HG03064 (cell line): ENCODE measurements around the gene STATH.
"Not testable (repeated sequence)": the region's sequence is repeated elsewhere in the genome, so short reads cannot be mapped to it uniquely, and the experiment has no call there.

Experiments used
- ATAC-seq: cut with Tn5 transposase; IDR thresholded peaks from one replicate; pipeline ENCODE4 v1.9.1; 2021; ENCODE audit warnings: low read depth; ENCODE audit not compliant: unreplicated experiment

STATH gene, protein sequence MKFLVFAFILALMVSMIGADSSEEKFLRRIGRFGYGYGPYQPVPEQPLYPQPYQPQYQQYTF

DNA sequence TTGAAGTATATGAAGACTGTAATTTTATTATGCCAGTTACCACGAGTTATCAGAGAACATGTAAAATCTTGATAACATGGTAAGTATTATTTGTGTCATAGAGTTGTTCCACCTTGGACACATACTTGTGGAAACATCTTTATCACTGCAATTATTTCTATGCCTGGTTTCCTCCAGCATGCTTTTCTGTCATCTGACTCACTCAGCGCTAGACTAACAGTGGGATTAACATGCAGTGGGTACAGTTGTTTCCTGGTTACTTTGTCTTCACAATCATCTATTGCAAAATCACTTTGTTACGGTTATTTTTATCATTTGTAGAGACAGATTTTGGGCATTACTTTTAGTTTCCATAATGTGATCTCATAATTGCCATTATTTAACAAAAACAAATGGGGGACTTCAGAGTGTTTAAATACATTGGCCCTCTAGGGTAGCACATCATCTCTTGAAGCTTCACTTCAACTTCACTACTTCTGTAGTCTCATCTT lies at the start of gene STATH:
Gene STATH, plus strand, starts transcription at position 441 of the 491 bp plus-strand sequence. CDS start 2,472 bp downstream, outside the sequence.
- no peak for ATAC-seq

DNA sequence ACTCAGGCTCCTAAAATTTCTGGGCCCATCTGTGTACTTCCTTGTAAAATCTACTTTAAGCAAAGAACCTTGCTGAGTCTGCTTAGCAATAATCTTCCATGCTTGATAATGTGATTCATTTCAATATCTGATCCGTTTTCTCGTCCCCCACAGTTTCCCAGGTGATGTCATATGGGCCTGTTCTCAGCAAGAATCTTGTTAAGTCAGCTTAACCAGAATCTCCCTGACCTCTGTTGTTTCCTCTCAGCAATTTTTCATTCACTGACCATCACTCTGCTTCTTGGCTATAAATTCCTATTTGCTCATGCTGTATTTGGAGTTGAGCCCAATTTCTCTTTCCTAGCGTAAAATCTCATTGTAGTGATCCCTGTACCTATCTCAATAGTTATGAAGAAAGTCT lies 44.2 kb upstream of the STATH start:
- no peak for ATAC-seq

DNA sequence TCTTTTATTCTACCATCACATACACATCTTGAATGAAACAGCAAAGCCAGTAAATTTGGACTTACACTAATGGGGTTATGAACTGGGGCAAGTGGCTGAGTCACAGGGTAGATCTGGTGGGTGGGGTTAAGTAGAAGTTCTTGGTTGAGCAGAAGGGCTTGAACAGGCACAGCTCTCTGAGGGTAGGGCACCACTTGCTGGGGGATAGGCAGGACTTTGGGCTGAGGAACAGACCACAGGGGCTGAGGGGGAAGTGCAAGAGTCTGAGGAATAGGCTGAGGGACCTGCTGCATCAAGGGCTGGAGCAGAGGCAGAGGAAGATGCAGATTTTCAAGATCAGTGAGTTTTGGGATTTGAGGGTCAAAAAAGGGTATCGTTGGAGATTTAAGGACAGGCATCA lies 38.6 kb upstream of the STATH start:
- no peak for ATAC-seq

DNA sequence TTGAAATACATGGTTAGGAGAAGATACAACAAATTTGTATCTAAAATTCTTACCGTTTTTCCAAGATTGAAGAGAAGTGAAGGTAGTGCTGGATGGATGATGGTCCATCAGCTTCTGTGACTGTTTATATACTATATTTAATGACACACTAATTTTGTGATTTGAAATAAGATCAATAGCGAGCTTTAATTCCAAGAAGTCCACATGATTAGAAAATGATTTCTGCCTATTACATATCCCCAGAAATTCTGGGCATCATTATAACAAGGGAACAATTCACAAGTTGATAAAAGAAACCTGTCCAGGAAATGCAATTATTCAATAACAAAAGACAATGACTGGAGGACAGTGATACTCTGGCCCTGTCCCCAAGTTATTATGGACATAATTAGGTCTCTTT lies 30.1 kb upstream of the STATH start, which contains the start of gene CSN2:
Gene CSN2, minus strand, starts transcription at position 101 of the 400 bp plus-strand sequence. CDS start 4,733 bp downstream, outside the sequence.
- no peak for ATAC-seq

DNA sequence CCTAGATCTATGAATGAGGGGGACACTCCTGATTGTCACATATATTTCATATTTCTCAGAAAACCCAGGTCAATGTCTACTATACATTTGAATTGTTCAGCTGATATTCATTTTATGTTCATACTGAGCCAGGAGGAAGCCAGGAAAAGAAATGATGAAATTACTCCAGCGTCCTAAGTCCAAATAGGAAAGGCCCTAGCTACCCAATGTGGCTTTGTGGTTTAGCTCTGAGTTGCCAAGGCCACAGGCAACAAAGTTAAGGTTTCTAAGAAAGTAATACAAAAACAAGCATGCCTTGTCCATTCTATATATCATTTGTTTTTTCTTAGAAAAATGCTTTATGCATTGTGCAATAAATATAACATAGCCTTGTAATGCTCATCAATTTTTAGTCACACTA lies 25.7 kb upstream of the STATH start:
- no peak for ATAC-seq

DNA sequence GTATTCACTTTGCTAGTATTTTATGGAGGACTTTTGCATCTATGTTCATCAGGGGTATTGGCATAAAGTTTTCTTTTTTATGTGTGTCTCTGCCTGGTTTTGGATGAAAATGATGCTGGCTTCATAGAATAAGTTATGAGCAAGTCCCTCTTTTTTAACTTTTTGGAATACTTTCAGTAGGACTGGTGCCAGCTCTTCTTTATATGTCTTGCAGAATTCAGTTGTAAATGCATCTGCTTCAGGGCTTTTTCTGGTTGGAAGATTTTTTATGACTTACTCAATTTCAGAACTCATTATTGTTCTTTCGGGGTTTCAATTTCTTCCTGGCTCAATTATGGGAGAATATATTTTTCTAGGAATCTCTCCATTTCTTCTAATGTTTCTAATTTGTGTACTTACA lies 21.1 kb upstream of the STATH start:
- ATAC-seq: no peak

DNA sequence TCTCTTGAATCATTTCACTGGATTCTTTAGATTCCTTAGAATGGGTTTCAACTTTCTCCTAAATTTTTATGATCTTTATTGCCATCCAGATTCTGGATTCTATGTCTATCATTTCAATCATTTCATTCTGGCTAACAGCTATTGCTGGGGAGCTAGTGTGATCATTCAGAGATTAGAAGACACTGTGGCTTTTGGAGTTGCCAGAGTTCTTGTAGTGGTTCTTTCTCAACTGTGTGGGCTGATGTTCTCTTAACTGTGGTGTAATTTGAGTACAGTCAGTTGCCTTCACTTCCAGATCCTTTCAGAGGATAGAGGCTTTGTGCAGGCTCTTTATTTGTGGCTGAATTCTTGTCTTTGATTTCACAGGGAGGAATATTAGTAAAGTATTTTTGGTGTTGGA lies 18.2 kb upstream of the STATH start:
- ATAC-seq: no peak

DNA sequence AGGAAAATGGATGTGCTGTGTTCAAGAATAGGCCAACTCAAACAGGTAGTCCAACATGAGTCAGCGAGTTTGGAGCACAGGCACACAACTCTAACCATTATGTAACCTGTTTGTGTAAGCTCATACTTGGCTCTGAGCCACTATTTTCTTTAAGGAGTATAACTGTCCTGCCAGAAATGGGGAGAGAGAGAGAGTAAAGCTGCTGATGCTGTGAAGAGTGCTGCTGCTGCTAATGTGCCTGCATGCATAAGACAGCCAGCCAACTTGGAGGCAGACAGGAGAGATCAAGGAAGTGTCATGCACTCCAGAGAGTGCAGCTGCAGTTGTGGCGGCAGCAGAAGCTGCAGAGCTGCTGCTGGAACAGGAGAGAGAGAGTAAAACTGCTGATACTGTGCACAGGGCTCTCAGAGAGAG lies 11.7 kb upstream of the STATH start:
- no peak for ATAC-seq

DNA sequence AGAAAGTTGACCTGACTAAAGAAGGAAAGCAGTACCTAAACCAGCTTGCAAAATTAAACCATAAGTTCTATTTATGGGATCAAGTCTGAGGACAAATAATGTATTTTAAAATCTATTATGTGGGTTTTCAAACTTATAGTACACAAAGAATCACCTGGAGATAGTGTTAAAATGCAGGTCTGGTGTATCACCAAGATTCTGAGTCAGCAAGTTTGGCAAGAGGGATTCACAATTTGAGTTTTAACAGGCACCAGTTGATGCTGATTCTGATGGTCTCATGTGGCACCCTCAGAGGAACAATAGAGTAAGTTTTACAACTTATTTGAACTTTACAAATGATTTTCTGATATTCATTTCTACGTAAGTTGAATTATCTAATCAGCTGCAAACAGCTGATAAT lies 9.1 kb upstream of the STATH start:
- ATAC-seq: no peak

DNA sequence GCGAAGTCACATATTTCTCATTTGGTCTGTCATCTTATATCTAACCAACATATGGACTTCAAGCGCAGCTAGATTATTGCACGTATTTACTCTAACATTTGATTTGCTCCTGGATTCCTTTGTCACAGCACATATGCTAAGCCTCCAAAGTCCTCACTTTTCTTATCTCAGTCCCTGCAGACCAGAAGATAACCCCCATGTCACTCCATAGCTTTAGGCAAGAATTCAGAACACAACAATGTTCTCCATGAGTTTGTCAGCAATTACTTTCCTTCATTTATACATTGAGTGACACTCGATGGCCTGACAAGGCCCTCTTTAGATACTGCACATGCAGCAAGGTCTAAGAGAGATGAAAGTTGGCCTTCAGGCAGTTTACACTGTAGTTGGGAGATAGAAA lies 4.8 kb upstream of the STATH start:
- ATAC-seq: no peak

DNA sequence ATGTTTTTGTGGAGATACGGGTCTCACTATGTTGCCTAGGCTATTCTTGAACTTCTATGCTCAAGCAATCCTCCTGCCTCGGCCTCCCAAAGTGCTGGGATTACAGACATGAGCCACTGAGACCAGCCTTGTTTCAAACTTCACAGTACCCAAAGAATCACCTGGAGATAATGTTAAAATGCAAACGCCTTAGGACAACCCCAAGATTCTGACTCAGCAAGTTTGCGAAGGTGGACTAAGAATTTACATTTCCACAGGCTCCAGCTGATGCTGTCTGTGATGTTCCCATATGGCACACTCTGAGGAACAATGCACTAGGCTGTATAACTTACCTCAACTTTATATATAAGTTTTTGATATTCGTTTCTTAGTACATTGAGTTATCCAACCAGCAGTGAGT lies 984 bp upstream of the STATH start:
- ATAC-seq: no peak

DNA sequence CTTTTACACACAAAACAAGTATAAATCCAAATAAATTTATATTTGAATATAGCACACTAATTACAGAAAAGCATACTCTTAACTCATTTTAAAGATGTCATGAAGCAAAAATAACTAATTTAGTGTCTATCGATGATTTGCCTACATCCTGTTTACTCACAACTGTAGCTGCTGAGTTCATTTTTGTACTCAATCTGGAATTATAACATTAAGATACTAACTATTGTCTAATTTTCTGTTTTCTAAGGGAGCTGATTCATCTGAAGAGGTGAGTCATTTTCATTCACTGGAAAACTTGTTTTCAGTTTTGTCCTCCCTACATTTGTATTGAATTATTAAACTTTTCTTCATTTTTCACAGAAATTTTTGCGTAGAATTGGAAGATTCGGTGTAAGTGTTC lies 3.7 kb downstream of the STATH start:
- no peak for ATAC-seq

DNA sequence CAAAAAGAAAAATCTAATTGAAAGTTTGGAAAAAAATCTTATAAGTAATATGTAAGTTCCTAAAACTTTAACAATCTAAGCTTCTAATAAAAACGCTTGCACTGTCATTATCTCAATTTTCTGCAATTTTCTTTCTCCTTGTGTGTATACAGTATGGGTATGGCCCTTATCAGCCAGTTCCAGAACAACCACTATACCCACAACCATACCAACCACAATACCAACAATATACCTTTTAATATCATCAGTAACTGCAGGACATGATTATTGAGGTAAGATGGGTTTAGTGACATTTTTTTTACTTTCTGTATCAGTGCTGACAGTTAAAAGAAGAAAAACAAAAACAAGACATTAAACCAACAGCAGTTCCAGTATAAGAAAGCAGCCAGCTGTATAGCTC lies 4.9 kb downstream of the STATH start:
- no peak for ATAC-seq

DNA sequence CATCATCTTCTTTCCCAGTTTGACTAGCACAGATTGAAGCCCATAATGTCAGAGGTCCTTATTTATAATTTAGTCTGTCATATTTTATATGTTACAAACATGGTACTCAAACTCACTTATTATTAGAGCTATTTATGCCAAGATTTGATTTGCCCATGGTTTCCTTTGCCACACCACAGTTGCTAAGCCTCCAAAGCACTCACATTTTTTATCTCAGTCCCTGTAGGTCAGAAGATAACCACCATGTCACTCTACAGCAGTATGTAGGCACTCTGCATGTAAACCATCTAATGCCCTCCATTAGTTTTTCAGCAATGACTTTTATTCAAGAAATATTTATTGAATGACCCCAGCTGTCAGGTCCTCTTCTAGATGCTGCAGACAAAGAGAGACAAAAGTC lies 6.7 kb downstream of the STATH start:
- ATAC-seq: no peak

DNA sequence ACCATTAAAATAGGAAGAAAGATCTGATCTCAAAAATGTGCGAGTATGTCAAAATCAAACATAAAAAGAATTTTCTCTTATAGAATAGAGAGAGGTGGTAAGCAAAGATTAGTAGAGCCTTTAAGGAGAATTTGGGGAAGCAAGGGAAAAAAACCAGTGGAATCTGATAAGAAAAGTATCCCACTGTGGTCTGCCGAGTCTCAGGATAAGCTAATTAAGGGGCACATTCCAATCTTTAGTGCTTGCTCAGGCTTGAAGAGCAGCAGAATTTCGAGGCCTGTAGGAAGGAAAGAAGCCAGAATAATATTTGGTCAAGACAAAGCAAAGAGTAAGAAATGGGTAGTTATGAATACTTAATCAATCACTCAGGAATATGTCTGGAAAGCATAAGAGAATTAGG lies 13.0 kb downstream of the STATH start:
- no peak for ATAC-seq

DNA sequence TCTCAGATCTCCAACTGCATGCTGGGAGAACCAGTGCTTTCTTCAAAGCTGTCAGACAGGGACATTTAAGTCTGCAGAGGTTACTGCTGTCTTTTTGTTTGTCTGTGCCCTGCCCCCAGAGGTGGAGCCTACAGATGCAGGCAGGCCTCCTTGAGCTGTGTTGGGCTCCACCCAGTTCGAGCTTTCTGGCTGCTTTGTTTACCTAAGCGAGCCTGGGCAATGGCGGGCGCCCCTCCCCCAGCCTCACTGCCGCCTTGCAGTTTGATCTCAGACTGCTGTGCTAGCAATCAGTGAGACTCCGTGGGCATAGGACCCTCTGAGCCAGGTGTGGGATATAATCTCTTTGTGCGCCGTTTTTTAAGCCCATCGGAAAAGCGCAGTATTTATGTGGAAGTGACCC lies 23.2 kb downstream of the STATH start:
- not testable (repeated sequence) for ATAC-seq

DNA sequence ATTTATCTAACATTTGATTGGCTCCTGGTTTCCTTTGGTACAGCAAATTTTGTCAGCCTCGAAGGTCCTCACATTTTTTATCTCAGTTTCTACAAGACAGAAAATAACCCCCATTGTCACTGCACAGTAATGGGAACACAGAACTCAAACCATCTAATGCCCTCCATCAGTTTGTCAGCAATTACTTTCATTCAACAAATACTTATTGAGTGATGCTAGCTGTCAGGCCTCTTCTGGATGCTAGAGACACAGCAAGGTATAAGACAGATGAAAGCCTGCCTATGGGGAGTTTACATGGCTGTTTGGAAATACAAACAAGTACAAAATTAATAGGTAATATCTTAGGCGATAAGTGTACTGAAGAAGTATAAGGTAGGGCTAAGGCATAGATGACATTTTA lies 27.5 kb downstream of the STATH start:
- ATAC-seq: no peak

DNA sequence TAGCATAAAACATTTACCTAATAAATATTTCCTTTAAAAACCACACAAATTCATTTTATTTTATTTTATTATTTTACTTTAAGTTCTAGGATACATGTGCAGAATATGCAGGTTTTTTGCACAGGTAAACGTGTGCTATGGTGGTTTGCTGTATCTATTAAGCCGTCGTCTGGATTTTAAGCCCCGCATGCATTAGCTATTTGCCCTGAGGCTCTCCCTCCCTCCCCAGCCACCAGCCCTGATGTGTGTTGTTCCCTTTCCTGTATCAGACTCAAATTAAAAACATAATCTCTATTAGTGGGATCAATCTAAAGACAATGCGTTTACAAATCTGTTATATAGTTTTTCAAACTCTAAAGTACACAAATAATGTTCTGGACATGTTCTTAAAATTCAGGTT lies 31.2 kb downstream of the STATH start:
- no peak for ATAC-seq

DNA sequence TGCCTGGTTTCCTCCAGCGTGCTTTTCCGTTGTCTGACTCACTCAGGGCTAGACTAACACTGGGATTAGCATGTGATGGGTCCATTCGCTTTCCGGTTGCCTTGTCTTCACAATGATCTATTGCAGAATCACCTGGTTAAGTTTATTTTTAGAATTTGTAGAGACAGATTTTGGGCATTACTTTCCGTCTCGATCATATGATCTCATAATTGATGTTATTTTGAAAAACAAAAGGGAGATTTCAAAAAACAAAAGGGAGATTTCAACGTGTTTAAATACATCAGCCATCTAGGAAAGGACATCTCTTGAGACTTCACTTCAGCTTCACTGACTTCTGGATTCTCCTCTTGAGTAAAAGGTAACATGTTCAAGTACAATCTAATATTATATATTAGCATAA lies 32.4 kb downstream of the STATH start, which contains the start of gene HTN3:
Gene HTN3, plus strand, starts transcription at position 301 of the 400 bp plus-strand sequence. CDS start 2,282 bp downstream, outside the sequence.
- ATAC-seq: not testable (repeated sequence)

DNA sequence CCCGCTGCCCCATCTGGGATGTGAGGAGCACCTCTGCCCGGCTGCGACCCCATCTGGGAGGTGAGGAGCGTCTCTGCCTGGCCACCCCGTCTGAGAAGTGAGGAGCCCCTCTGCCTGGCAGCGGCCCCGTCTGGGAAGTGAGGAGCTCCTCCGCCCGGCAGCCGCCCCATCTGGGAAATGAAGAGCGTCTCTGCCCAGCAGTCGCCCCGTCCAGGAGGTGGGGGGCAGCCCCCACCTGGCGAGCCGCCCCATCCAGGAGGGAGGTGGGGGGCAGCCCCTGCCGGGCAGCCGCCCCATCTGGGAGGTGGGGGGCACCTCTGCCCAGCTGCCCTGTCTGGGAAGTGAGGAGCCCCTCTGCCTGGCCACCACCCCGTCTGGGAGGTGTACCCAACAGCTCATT lies 41.8 kb downstream of the STATH start:
- not testable (repeated sequence) for ATAC-seq

DNA sequence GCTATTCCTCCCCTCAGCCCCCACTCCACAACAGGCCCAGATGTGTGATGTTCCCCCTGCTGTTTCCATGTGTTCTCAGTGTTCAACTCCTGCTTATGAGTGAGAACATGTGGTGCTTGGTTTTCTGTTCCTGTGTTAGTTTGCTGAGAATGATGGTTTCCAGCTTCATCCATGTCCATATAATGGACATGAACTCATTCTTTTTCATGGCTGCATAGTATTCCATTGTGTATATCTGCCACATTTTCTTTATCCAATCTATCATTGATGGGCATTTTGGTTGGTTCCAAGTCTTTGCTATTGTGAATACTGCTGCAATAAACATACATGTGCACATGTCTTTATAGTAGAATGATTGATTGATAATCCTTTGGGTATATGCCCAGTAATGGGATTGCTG lies 44.2 kb downstream of the STATH start:
- not testable (repeated sequence) for ATAC-seq

DNA sequence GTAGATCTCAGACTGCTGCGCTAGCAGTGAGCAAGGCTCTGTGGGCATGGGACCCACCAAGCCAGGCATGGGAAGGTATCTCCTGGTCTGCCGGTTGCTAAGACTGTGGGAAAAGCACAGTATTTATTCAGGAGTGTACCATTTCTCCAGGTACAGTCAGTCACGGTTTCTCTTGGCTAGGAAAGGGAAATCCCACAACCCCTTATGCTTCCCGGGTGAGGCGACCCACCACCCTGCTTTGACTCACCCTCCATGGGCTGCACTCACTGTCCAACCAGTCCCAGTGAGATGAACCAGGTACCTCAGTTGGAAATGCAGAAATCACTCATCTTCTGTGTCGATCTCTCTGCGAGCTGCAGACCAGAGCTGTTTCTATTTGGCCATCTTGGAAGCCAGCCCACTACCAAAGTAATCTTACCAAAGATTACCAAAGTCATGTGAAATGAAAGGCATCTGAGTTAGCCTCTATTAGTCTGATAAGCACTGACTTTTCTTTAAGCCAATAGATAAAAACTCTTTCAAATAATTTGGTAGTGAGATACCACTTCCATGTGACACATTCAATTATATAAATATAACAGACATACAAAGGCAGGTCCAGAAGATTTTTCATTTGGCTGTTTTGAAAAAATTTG lies 46.0 kb downstream of the STATH start:
- ATAC-seq: no peak
